Measurements from ENCODE around the gene NEO1.

The NEO1 gene

GRCh38 chr15:73051807-73052652 is at the start of gene NEO1:
TSS of gene NEO1 (plus strand) at chr15:73052463. CDS start at chr15:73052676, 213 bp downstream.
- no peak for DNase-seq (ENCODE audit: low read depth)
- TF ChIP-seq CTCF (IDR thresholded peaks at IDR 0.05; ENCODE audit: control insufficient read depth, insufficient read depth, low read depth, low read length, missing control alignments) = no peak
- peak within 1 kb of the TSS; percentile 75 for H3K4me3 ChIP-seq (ENCODE audit: control insufficient read depth, low read depth, low read length)

- H3K4me3 ChIP-seq (ENCODE audit: control insufficient read depth, low read depth, low read length) = no peak overlapping the region
- TF ChIP-seq CTCF (IDR thresholded peaks at IDR 0.05; ENCODE audit: control insufficient read depth, insufficient read depth, low read depth, low read length, missing control alignments) = no peak
- no peak for DNase-seq (ENCODE audit: low read depth)
These were observed 47.8 kb upstream of the NEO1 start for GRCh38 chr15:73004462-73004861.

- DNase-seq (ENCODE audit: low read depth) = no peak
- no peak overlapping the region for H3K4me3 ChIP-seq (ENCODE audit: control insufficient read depth, low read depth, low read length)
- TF ChIP-seq CTCF (IDR thresholded peaks at IDR 0.05; ENCODE audit: control insufficient read depth, insufficient read depth, low read depth, low read length, missing control alignments) = no peak
These were observed 47.2 kb upstream of the NEO1 start for GRCh38 chr15:73005032-73005431.

GRCh38 chr15:73005446-73005845 is 46.8 kb upstream of the NEO1 start:
- DNase-seq (ENCODE audit: low read depth) = no peak
- no peak for TF ChIP-seq CTCF (IDR thresholded peaks at IDR 0.05; ENCODE audit: control insufficient read depth, insufficient read depth, low read depth, low read length, missing control alignments)
- no peak overlapping the region for H3K4me3 ChIP-seq (ENCODE audit: control insufficient read depth, low read depth, low read length)

GRCh38 chr15:73006523-73006922 is 45.7 kb upstream of the NEO1 start:
- no peak for DNase-seq (ENCODE audit: low read depth)
- no peak overlapping the region for H3K4me3 ChIP-seq (ENCODE audit: control insufficient read depth, low read depth, low read length)
- no peak for TF ChIP-seq CTCF (IDR thresholded peaks at IDR 0.05; ENCODE audit: control insufficient read depth, insufficient read depth, low read depth, low read length, missing control alignments)

- TF ChIP-seq CTCF (IDR thresholded peaks at IDR 0.05; ENCODE audit: control insufficient read depth, insufficient read depth, low read depth, low read length, missing control alignments) = no peak
These were observed 42.9 kb upstream of the NEO1 start for GRCh38 chr15:73009066-73010056.

More at GRCh38 chr15:73009066-73010056, 42.9 kb upstream of the NEO1 start:
- no peak overlapping the region for H3K4me3 ChIP-seq (ENCODE audit: control insufficient read depth, low read depth, low read length)
- DNase-seq (ENCODE audit: low read depth) = no peak
